WTC11 (cell line): ENCODE data around the gene STK32A. TPM values are rescaled to one million over a fixed set of nuclear protein-coding genes. Genes with fewer than 3 reads are reported as not detected.

Experiments
- ATAC-seq: fragments of 200-7000 bp; cut with Tn5 transposase; 2 replicates; pipeline ENCODE4 v1.10.0; 2021; ENCODE audit warnings: mild to moderate bottlenecking, moderate library complexity
- CTCF ChIA-PET: fragments of 300-600 bp; sonication (Branson Sonifier 250); formaldehyde crosslinking; loops from one replicate; lab custom pipeline; 2021; ENCODE audit warnings: antibody characterized with exemption; lab: Charles Lee
- POLR2A ChIA-PET: fragments of 350-600 bp; sonication (Branson Sonifier 250); formaldehyde crosslinking; loops from one replicate; lab custom pipeline; 2021; ENCODE audit warnings: antibody characterized with exemption; lab: Charles Lee
- DNase-seq: peaks from one replicate; pipeline ENCODE4 v3.0.0; 2021; ENCODE audit warnings: low spot score
- H3K27ac Mint-ChIP-seq: 2 replicates; pipeline ENCODE4 v1.8.0; 2021; ENCODE audit warnings: mixed read lengths
- H3K27me3 Mint-ChIP-seq: 2 replicates; pipeline ENCODE4 v1.8.0; 2021; ENCODE audit warnings: low read depth, mild to moderate bottlenecking, moderate library complexity, mixed read lengths
- H3K36me3 Mint-ChIP-seq: 2 replicates; pipeline ENCODE4 v1.8.0; 2021; ENCODE audit warnings: mixed read lengths
- H3K4me1 Mint-ChIP-seq: 2 replicates; pipeline ENCODE4 v1.8.0; 2022; ENCODE audit warnings: mixed read lengths
- H3K4me3 Mint-ChIP-seq: 2 replicates; pipeline ENCODE4 v1.8.0; 2021; ENCODE audit warnings: mild to moderate bottlenecking, moderate library complexity, mixed read lengths
- H3K9me3 Mint-ChIP-seq: 2 replicates; pipeline ENCODE4 v1.8.0; 2021; ENCODE audit warnings: mixed read lengths
- ATF6 ChIP-seq: sonication (generic); formaldehyde crosslinking; IDR thresholded peaks from 2 replicates; pipeline ENCODE4 v1.8.1; 2023; ENCODE audit warnings: mild to moderate bottlenecking, missing genetic modification reagents
- CREM ChIP-seq: sonication (generic); formaldehyde crosslinking; IDR thresholded peaks from 2 replicates; pipeline ENCODE4 v1.8.1; 2022; ENCODE audit warnings: mild to moderate bottlenecking, missing genetic modification reagents, moderate library complexity
- GTF2I ChIP-seq: fragments of 250-450 bp; sonication (Bioruptor Pico); conservative IDR thresholded peaks from 2 replicates; pipeline ENCODE4 v1.4.0; 2021; ENCODE audit warnings: mild to moderate bottlenecking
- MLX ChIP-seq: sonication (generic); formaldehyde crosslinking; IDR thresholded peaks from 2 replicates; pipeline ENCODE4 v1.8.1; 2023; ENCODE audit warnings: mild to moderate bottlenecking, missing genetic modification reagents, moderate library complexity
- NFE2L1 ChIP-seq: sonication (generic); formaldehyde crosslinking; IDR thresholded peaks from 2 replicates; pipeline ENCODE4 v1.8.1; 2023; ENCODE audit warnings: missing genetic modification reagents
- NR3C1 ChIP-seq: sonication (generic); formaldehyde crosslinking; conservative IDR thresholded peaks from 2 replicates; pipeline ENCODE4 v1.8.1; 2023; ENCODE audit warnings: low read depth, mild to moderate bottlenecking, missing genetic modification reagents
- PREB ChIP-seq: sonication (generic); formaldehyde crosslinking; IDR thresholded peaks from 2 replicates; pipeline ENCODE4 v1.8.1; 2022; ENCODE audit warnings: mild to moderate bottlenecking, missing genetic modification reagents, moderate library complexity, borderline replicate concordance
- ZNF416 ChIP-seq: fragments of 250-450 bp; sonication (Bioruptor Pico); IDR thresholded peaks from 2 replicates; pipeline ENCODE4 v1.9.0; 2021; ENCODE audit warnings: mild to moderate bottlenecking, inconsistent platforms
- total RNA-seq: library from RNA; stranded (reverse); gene quantifications from 3 replicates; pipeline ENCODE4 v1.2.3, GENCODE V29; 2021
- TF ChIP-seq, protein P1 (sequence below): fragments of 200-600 bp; IDR thresholded peaks from 2 replicates; pipeline ENCODE4 v1.8.0; 2022; ENCODE audit warnings: antibody characterized with exemption

STK32A gene
- total RNA-seq, 1 experiment from 2014 or later = 1.7 TPM

GRCh38 chr5:147187099-147187540, 47.7 kb upstream of the STK32A start (continued):
- TF ChIP-seq NR3C1 (CRISPR knock-in tag) (no peak), ZNF416 (CRISPR knock-in tag) (no peak), MLX (CRISPR knock-in tag) (no peak), PREB (CRISPR knock-in tag) (no peak), ATF6 (CRISPR knock-in tag) (no peak)

DNA sequence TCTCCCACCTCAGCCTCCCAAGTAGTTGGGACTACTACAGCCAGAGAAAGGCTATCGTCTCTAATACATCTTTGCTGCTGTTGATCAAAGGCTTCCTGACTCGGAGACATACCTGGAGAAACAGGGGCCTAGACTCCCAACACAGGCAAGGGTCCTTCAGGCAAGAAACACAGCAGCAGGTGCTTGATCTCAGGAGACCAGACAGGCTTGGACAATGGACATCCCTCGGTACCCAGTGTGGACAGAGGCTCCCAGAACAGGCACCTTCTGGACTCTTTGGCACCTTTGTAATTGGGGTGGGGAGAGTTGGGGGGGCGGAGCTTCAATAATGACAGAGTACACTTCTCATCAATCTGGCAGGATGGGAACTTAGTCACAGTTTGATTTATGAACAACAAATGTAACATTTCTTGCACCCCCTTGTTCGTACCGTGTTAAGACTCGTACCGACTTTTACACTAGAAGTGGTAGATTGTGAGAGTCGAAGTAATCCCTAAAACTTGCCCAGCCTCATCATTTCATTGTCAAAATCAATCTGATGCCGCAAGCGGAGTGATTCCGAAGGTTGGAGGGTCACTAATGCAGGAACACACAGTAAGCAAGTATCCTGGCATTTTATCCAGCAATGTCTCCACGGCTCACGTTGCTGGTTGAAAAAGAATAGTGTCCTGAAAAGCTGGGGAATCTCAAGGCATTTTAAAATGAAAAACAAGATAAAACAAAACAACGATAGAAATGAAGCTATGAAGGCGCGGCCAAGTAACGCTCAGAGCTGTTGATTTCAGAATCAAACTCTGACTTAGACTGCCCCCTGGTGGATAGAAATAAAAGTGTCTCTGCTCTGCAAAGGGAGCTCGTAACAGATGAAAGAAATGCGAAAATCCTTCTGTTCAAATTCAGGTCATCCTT, 46.4 kb upstream of the STK32A start:
- TF ChIP-seq CREM (CRISPR knock-in tag) (no peak), NFE2L1 (CRISPR knock-in tag) (no peak)
- TF ChIP-seq, protein P1, sequence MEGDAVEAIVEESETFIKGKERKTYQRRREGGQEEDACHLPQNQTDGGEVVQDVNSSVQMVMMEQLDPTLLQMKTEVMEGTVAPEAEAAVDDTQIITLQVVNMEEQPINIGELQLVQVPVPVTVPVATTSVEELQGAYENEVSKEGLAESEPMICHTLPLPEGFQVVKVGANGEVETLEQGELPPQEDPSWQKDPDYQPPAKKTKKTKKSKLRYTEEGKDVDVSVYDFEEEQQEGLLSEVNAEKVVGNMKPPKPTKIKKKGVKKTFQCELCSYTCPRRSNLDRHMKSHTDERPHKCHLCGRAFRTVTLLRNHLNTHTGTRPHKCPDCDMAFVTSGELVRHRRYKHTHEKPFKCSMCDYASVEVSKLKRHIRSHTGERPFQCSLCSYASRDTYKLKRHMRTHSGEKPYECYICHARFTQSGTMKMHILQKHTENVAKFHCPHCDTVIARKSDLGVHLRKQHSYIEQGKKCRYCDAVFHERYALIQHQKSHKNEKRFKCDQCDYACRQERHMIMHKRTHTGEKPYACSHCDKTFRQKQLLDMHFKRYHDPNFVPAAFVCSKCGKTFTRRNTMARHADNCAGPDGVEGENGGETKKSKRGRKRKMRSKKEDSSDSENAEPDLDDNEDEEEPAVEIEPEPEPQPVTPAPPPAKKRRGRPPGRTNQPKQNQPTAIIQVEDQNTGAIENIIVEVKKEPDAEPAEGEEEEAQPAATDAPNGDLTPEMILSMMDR = peak; percentile 87
- no peaks in the 10 kb centered on the region for H3K36me3 Mint-ChIP-seq
- POLR2A ChIA-PET = interaction anchor here (0.5 kb wide), 1 partner anchor 389 kb away, joined by 3 read pairs; no protein-coding TSS in a partner anchor
- no peak overlapping the region for H3K4me3 Mint-ChIP-seq
- H3K27me3 Mint-ChIP-seq = no peaks in the 10 kb centered on the region; the same call in 1 of the 2 replicates
- CTCF ChIA-PET = interaction anchor here (0.6 to 2.4 kb wide), 91 partner anchors 9 to 673 kb away, joined by 3 to 95 read pairs (median 5); partner anchors contain the start of genes GPR151 and PPP2R2B
- peaks cover 34% of the 10 kb centered on the region for H3K4me1 Mint-ChIP-seq
- DNase-seq (peak; percentile 37), ATAC-seq (peak; percentile 70)
- no peak overlapping the region for H3K27ac Mint-ChIP-seq
- H3K9me3 Mint-ChIP-seq = no peaks in the 10 kb centered on the region; the same call in 1 of the 2 replicates

- ChIA-PET CTCF (interaction anchor here (0.6 to 2.4 kb wide), 88 partner anchors 9 to 673 kb away, joined by 3 to 95 read pairs (median 5); partner anchors contain the start of genes GPR151 and PPP2R2B), POLR2A (no interaction called here)
- no peak overlapping the region for H3K4me3 Mint-ChIP-seq
- DNase-seq (no peak), ATAC-seq (no peak)
- TF ChIP-seq PREB (CRISPR knock-in tag) = no peak
- TF ChIP-seq GTF2I (CRISPR knock-in tag) = peak; percentile 74
- TF ChIP-seq, protein P1 = no peak
- no peaks in the 10 kb centered on the region for H3K36me3 Mint-ChIP-seq
- no peaks in the 10 kb centered on the region; the same call in 1 of the 2 replicates for H3K27me3 Mint-ChIP-seq
- H3K9me3 Mint-ChIP-seq = no peaks in the 10 kb centered on the region; the same call in 1 of the 2 replicates
- peaks cover 40% of the 10 kb centered on the region for H3K4me1 Mint-ChIP-seq
- H3K27ac Mint-ChIP-seq = no peak overlapping the region
Observed at GRCh38 chr5:147189109-147189424, 45.8 kb upstream of the STK32A start.
